IMR-90 (cell line): ENCODE results near the gene CAPSL. TPM values are rescaled to one million over a fixed set of nuclear protein-coding genes. Genes with fewer than 3 reads are reported as not detected.

Source experiments
- ATAC-seq: fragments of 200-7000 bp; cut with Tn5 transposase; 2 replicates; pipeline ENCODE4 v1.9.1; 2020; ENCODE audit warnings: low read depth, mild to moderate bottlenecking, moderate library complexity
- BruUV-seq: library from RNA; stranded (reverse); fragments of 400-500 nt; replicated peaks from 2 replicates; lab custom pipeline; 2021; lab: Mats Ljungman, UMichigan
- CTCF ChIA-PET: fragments of 300-600 bp; formaldehyde crosslinking; extraction: SDS; loops from one replicate; lab custom pipeline; 2021; ENCODE audit warnings: antibody characterized with exemption; lab: Yijun Ruan, JAX
- POLR2A ChIA-PET: fragments of 300-600 bp; sonication (Branson Sonifier 250); formaldehyde crosslinking; loops from one replicate; lab custom pipeline; 2022; ENCODE audit warnings: antibody characterized with exemption; ENCODE audit not compliant: unreplicated experiment; lab: Charles Lee
- DNase-seq: peaks from one replicate; pipeline ENCODE4 v3.0.0; 2013
- H2AFZ ChIP-seq: replicated peaks from 2 replicates; pipeline ENCODE3; 2013; ENCODE audit warnings: low read length, mild to moderate bottlenecking; ENCODE audit not compliant: poor library complexity
- H2AK5ac ChIP-seq: 2 replicates; pipeline ENCODE4 v1.6.1; 2013; ENCODE audit warnings: low read depth, low read length, inconsistent platforms
- H2AK9ac ChIP-seq: replicated peaks from 2 replicates; pipeline ENCODE3; 2013; ENCODE audit warnings: mild to moderate bottlenecking, low read depth, low read length, moderate library complexity; ENCODE audit not compliant: poor library complexity
- H2BK120ac ChIP-seq: 2 replicates; pipeline ENCODE4 v1.6.1; 2013; ENCODE audit warnings: low read depth, low read length, inconsistent platforms
- H2BK15ac ChIP-seq: 3 replicates; pipeline ENCODE4 v1.6.1; 2013; ENCODE audit warnings: low read depth, low read length, inconsistent platforms
- H2BK20ac ChIP-seq: 2 replicates; pipeline ENCODE4 v1.6.1; 2013; ENCODE audit warnings: low read depth, mild to moderate bottlenecking, inconsistent platforms, low read length, moderate library complexity
- H2BK5ac ChIP-seq: 2 replicates; pipeline ENCODE4 v1.6.1; 2013; ENCODE audit warnings: mild to moderate bottlenecking, low read depth, low read length, inconsistent platforms; ENCODE audit not compliant: poor library complexity, severe bottlenecking
- H3K14ac ChIP-seq: replicated peaks from 2 replicates; pipeline ENCODE4 v1.6.1; 2013; ENCODE audit warnings: low read depth, low read length, inconsistent platforms
- H3K18ac ChIP-seq: 2 replicates; pipeline ENCODE4 v1.6.1; 2013; ENCODE audit warnings: low read depth, low read length, control low read depth
- H3K23ac ChIP-seq: 2 replicates; pipeline ENCODE4 v1.6.1; 2013; ENCODE audit warnings: low read depth, low read length, inconsistent platforms
- H3K27ac ChIP-seq: 2 replicates; pipeline ENCODE4 v1.5.1; 2013; ENCODE audit warnings: mild to moderate bottlenecking, control low read depth, low read length; ENCODE audit not compliant: insufficient read depth
- H3K27me3 ChIP-seq: 2 replicates; pipeline ENCODE4 v1.6.1; 2013; ENCODE audit warnings: low read length; ENCODE audit not compliant: control insufficient read depth, insufficient read depth
- H3K36me3 ChIP-seq: 2 replicates; pipeline ENCODE4 v1.6.1; 2013; ENCODE audit warnings: low read length, mixed read lengths; ENCODE audit not compliant: control insufficient read depth, insufficient read depth
- H3K4ac ChIP-seq: 2 replicates; pipeline ENCODE4 v1.6.1; 2013; ENCODE audit warnings: low read depth, low read length, inconsistent platforms
- H3K4me1 ChIP-seq: 2 replicates; pipeline ENCODE4 v1.6.1; 2013; ENCODE audit warnings: low read length, mixed read lengths; ENCODE audit not compliant: control insufficient read depth, insufficient read depth
- H3K4me2 ChIP-seq: 2 replicates; pipeline ENCODE4 v1.6.1; 2013; ENCODE audit warnings: low read depth, mild to moderate bottlenecking, control low read depth, low read length, moderate library complexity
- H3K4me3 ChIP-seq: 2 replicates; pipeline ENCODE4 v1.5.1; 2013; ENCODE audit warnings: low read depth, mild to moderate bottlenecking, control low read depth, low read length, moderate library complexity; ENCODE audit not compliant: insufficient read depth
- H3K56ac ChIP-seq: 2 replicates; pipeline ENCODE4 v1.6.1; 2013; ENCODE audit warnings: low read length, inconsistent platforms; ENCODE audit not compliant: insufficient read depth; ENCODE audit errors: extremely low read depth
- H3K79me1 ChIP-seq, 2 experiments: 2 replicates each; pipeline ENCODE4 v1.6.1; 2013; ENCODE audit warnings: low read length in 2 of 2, inconsistent platforms in 1 of 2, low read depth in 1 of 2
- H3K9ac ChIP-seq: 2 replicates; pipeline ENCODE4 v1.6.1; 2013; ENCODE audit warnings: low read depth, low read length, control low read depth
- H3K9me1 ChIP-seq: 2 replicates; pipeline ENCODE4 v1.6.1; 2013; ENCODE audit warnings: low read length, inconsistent platforms; ENCODE audit not compliant: insufficient read depth
- H3K9me3 ChIP-seq: 2 replicates; pipeline ENCODE4 v1.6.1; 2013; ENCODE audit warnings: low read length; ENCODE audit not compliant: control insufficient read depth, insufficient read depth
- H4K20me1 ChIP-seq: 2 replicates; pipeline ENCODE4 v1.6.1; 2013; ENCODE audit warnings: low read length, inconsistent platforms; ENCODE audit not compliant: insufficient read depth
- H4K5ac ChIP-seq: 2 replicates; pipeline ENCODE4 v1.6.1; 2013; ENCODE audit warnings: mild to moderate bottlenecking, low read depth, low read length, control low read depth
- H4K8ac ChIP-seq, 2 experiments: 2 replicates each; pipeline ENCODE4 v1.6.1; 2013; ENCODE audit warnings: low read depth in 2 of 2, low read length in 2 of 2, control low read depth in 1 of 2, inconsistent platforms in 1 of 2
- H4K91ac ChIP-seq: 2 replicates; pipeline ENCODE4 v1.6.1; 2013; ENCODE audit warnings: low read depth, low read length, inconsistent platforms; ENCODE audit not compliant: insufficient read depth
- CHD1 ChIP-seq: IDR thresholded peaks from 2 replicates; pipeline ENCODE4 v1.6.1; 2012; ENCODE audit warnings: low read depth, low read length, improper control_type of control experiment
- MAFK ChIP-seq: IDR thresholded peaks from 2 replicates; pipeline ENCODE4 v1.6.1; 2012; ENCODE audit warnings: low read depth, low read length, improper control_type of control experiment
- MXI1 ChIP-seq: IDR thresholded peaks from 2 replicates; pipeline ENCODE4 v1.6.1; 2012; ENCODE audit warnings: low read depth, mild to moderate bottlenecking, low read length, moderate library complexity, borderline replicate concordance
- POLR2A ChIP-seq: IDR thresholded peaks from 2 replicates; pipeline ENCODE4 v1.6.1; 2012; ENCODE audit warnings: mild to moderate bottlenecking, low read depth, low read length
- SMC3 ChIP-seq: fragments of 150-350 bp; IDR thresholded peaks from 2 replicates; pipeline ENCODE4 v1.6.1; 2016; ENCODE audit warnings: low read depth, mild to moderate bottlenecking, antibody characterized with exemption, low read length, moderate library complexity
- WGBS, 2 experiments: methylation state at CpG; one replicate each; pipeline versions ENCODE4 v1.1.5 to v1.1.7; 2013; ENCODE audit warnings: missing lambda C conversion rate in 2 of 2; ENCODE audit not compliant: insufficient read length in 1 of 2; ENCODE audit errors: extremely low coverage in 2 of 2; 5-methylcytosine and 5-hydroxymethylcytosine counted together
- dilution Hi-C: fragments of 300-500 bp; cut with HindIII; formaldehyde crosslinking; loops from one replicate; pipeline ENCODE4 v1.14.3; 2018; ENCODE audit warnings: low sequenced_read_pairs; ENCODE audit not compliant: unreplicated experiment
- in situ Hi-C: fragments of 300-500 bp; cut with MboI; formaldehyde crosslinking; loops from 3 replicates; pipeline ENCODE4 v1.14.3; 2019; ENCODE audit warnings: low sequenced_read_pairs, inconsistent platforms, mixed read lengths
- intact Hi-C: fragments of 100-400 bp; cut with micrococcal nuclease; formaldehyde crosslinking; loops from 2 replicates; pipeline ENCODE4 v1.10.0; 2022
- polyA plus RNA-seq, 3 experiments: library from polyadenylated mRNA; depleted of rRNA; stranded (reverse); fragments of >200 nt; gene quantifications; 2 replicates each; pipeline ENCODE4 v1.2.3, GENCODE V29; 2012; ENCODE audit warnings: low replicate concordance in 1 of 3
- total RNA-seq: library from RNA; depleted of rRNA; stranded (reverse); fragments of >200 nt; gene quantifications from 2 replicates; pipeline ENCODE4 v1.2.3, GENCODE V29; 2012
- TF ChIP-seq, protein P1 (sequence below): fragments of 150-350 bp; IDR thresholded peaks from 2 replicates; pipeline ENCODE4 v1.6.1; 2016; ENCODE audit warnings: low read depth, mild to moderate bottlenecking, low read length, moderate library complexity, borderline replicate concordance
- TF ChIP-seq, protein P2 (sequence below): fragments of 150-350 bp; IDR thresholded peaks from 2 replicates; pipeline ENCODE4 v1.6.1; 2017; ENCODE audit warnings: mild to moderate bottlenecking, antibody characterized with exemption, low read length, low read depth
- TF ChIP-seq, protein P3 (sequence below): conservative IDR thresholded peaks from 2 replicates; pipeline ENCODE4 v1.5.1; 2012; ENCODE audit warnings: mild to moderate bottlenecking, low read depth, low read length, improper control_type of control experiment

Gene CAPSL
- total and polyA plus RNA-seq, 2 of the 4 experiments (the other 2 are of a cell fraction): 0.09 TPM; not detected in 1

DNA sequence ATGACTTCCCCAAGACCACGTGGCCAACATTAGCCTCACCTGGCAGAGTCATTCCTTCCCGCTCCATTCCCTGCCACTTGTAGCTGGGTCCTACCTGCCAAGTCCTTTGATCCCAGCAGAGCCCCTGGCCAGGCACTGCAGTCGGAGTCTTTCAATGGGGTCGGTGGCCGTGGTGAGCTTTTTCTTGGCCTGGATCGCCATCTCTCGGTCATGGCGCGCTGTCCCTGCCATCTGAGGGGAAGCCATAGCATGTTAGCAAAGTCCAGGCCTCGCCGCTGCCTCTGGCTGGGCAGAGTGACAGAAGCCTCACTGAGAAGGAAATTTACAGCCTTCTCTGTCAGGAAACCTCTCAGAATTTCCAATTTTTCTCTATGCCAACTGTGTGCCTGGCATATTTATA lies 17.5 kb downstream of the CAPSL start:
- BruUV-seq: no TSS peak
- peaks cover 9% of the 10 kb centered on the region for H3K4me1 ChIP-seq
- 81% methylated on average over 7 of the region's 11 CpGs; no CpG with 5 or more reads in 1 of the 2 experiments for WGBS, 2 experiments
- H3K4ac ChIP-seq: peak overlapping the region; percentile 99
- intact Hi-C loops: loop anchor here (10.0 kb wide), 1 partner anchor 1446 kb away; no protein-coding TSS in a partner anchor
- in situ Hi-C loops: loop anchor here (5.0 to 10.0 kb wide), 4 partner anchors 144 to 829 kb away; partner anchors contain the start of gene SPEF2
- no peak overlapping the region for H3K23ac ChIP-seq
- no peak overlapping the region for H3K27ac ChIP-seq
- H3K14ac ChIP-seq: no peak overlapping the region; the same call in 1 of the 2 replicates
- H2BK20ac ChIP-seq: peak overlapping the region; percentile 98
- dilution Hi-C loops: no loop called here
- H4K20me1 ChIP-seq: no peaks in the 10 kb centered on the region
- H2AK9ac ChIP-seq: no peak overlapping the region
- no peak overlapping the region for H3K9ac ChIP-seq
- DNase-seq (no peak), ATAC-seq (no peak)
- H2AK5ac ChIP-seq: peak overlapping the region; percentile 82
- H3K56ac ChIP-seq: no peak overlapping the region
- CTCF ChIA-PET: no interaction called here
- H3K79me1 ChIP-seq: no peaks in the 10 kb centered on the region
- POLR2A ChIA-PET: no interaction called here
- no peaks in the 10 kb centered on the region for H3K27me3 ChIP-seq
- peaks cover 8% of the 10 kb centered on the region for H3K9me1 ChIP-seq
- H2BK15ac ChIP-seq: peak overlapping the region; percentile 76; the same call in 2 of the 3 replicates
- no peak overlapping the region for H2BK5ac ChIP-seq
- H3K18ac ChIP-seq: peak overlapping the region; percentile 99; the same call in 1 of the 2 replicates
- no peak overlapping the region for H3K4me3 ChIP-seq
- TF ChIP-seq MXI1 (no peak), SMC3 (no peak), CHD1 (no peak), MAFK (no peak), POLR2A (no peak)
- TF ChIP-seq, protein P1, sequence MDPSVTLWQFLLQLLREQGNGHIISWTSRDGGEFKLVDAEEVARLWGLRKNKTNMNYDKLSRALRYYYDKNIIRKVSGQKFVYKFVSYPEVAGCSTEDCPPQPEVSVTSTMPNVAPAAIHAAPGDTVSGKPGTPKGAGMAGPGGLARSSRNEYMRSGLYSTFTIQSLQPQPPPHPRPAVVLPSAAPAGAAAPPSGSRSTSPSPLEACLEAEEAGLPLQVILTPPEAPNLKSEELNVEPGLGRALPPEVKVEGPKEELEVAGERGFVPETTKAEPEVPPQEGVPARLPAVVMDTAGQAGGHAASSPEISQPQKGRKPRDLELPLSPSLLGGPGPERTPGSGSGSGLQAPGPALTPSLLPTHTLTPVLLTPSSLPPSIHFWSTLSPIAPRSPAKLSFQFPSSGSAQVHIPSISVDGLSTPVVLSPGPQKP: no peak
- TF ChIP-seq, protein P2, sequence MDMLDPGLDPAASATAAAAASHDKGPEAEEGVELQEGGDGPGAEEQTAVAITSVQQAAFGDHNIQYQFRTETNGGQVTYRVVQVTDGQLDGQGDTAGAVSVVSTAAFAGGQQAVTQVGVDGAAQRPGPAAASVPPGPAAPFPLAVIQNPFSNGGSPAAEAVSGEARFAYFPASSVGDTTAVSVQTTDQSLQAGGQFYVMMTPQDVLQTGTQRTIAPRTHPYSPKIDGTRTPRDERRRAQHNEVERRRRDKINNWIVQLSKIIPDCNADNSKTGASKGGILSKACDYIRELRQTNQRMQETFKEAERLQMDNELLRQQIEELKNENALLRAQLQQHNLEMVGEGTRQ: no peak
- TF ChIP-seq, protein P3, sequence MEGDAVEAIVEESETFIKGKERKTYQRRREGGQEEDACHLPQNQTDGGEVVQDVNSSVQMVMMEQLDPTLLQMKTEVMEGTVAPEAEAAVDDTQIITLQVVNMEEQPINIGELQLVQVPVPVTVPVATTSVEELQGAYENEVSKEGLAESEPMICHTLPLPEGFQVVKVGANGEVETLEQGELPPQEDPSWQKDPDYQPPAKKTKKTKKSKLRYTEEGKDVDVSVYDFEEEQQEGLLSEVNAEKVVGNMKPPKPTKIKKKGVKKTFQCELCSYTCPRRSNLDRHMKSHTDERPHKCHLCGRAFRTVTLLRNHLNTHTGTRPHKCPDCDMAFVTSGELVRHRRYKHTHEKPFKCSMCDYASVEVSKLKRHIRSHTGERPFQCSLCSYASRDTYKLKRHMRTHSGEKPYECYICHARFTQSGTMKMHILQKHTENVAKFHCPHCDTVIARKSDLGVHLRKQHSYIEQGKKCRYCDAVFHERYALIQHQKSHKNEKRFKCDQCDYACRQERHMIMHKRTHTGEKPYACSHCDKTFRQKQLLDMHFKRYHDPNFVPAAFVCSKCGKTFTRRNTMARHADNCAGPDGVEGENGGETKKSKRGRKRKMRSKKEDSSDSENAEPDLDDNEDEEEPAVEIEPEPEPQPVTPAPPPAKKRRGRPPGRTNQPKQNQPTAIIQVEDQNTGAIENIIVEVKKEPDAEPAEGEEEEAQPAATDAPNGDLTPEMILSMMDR: no peak; the same call in 1 of the 2 replicates
- peaks cover 4% of the 10 kb centered on the region; the same call in 1 of the 2 replicates for H3K9me3 ChIP-seq
- H3K36me3 ChIP-seq: no peaks in the 10 kb centered on the region
- H3K4me2 ChIP-seq: no peak overlapping the region
- H4K5ac ChIP-seq: no peak overlapping the region
- no peak overlapping the region for H2AFZ ChIP-seq
- H2BK120ac ChIP-seq: peak overlapping the region; percentile 99
- peak overlapping the region in 1 of 2 experiments; percentile 44; a peak in 1 of 4 replicates for H4K8ac ChIP-seq
- peak overlapping the region; percentile 95 for H4K91ac ChIP-seq
